Activated CD4-positive, CD25-positive, alpha-beta regulatory T cell treated with anti-CD3 and anti-CD28 coated beads, Interleukin-2, amount 50 U/mL, for 24 hours (primary cell): ENCODE data around the gene KCNJ12.
"Not testable (repeated sequence)": the region's sequence is repeated elsewhere in the genome, so short reads cannot be mapped to it uniquely, and the experiment has no call there.

Experiments used
- ATAC-seq, 2 donors: fragments of 150-1000 bp; cut with Tn5 transposase; one replicate each; pipeline ENCODE4 v1.10.0; 2021; ENCODE audit warnings: mild to moderate bottlenecking in 1 of 2, moderate library complexity in 1 of 2

Gene KCNJ12

GRCh38 chr17:21349358-21350050, 26.7 kb upstream of the KCNJ12 start:
- not testable (repeated sequence) for ATAC-seq

- not testable (repeated sequence) for ATAC-seq
Observed at GRCh38 chr17:21350495-21350894, 25.7 kb upstream of the KCNJ12 start.

GRCh38 chr17:21351366-21352065, 24.6 kb upstream of the KCNJ12 start:
- no peak for ATAC-seq

GRCh38 chr17:21352221-21352980, 23.8 kb upstream of the KCNJ12 start:
- ATAC-seq, result no peak

- no peak for ATAC-seq
Observed at GRCh38 chr17:21352981-21353265, 23.2 kb upstream of the KCNJ12 start.

GRCh38 chr17:21353326-21354010, 22.7 kb upstream of the KCNJ12 start:
- no peak for ATAC-seq

GRCh38 chr17:21354796-21355385, 21.3 kb upstream of the KCNJ12 start:
- no peak for ATAC-seq

GRCh38 chr17:21355586-21355985, 20.6 kb upstream of the KCNJ12 start:
- no peak for ATAC-seq

GRCh38 chr17:21356537-21357127, 19.5 kb upstream of the KCNJ12 start:
- ATAC-seq, result no peak

GRCh38 chr17:21357281-21357680, 18.9 kb upstream of the KCNJ12 start:
- no peak for ATAC-seq

- ATAC-seq, result no peak
Observed at GRCh38 chr17:21357696-21358656, 18.2 kb upstream of the KCNJ12 start.

- no peak for ATAC-seq
Observed at GRCh38 chr17:21358682-21359482, 17.3 kb upstream of the KCNJ12 start.

GRCh38 chr17:21359483-21359840, 16.7 kb upstream of the KCNJ12 start:
- no peak for ATAC-seq

GRCh38 chr17:21360048-21360447, 16.1 kb upstream of the KCNJ12 start:
- no peak for ATAC-seq

- ATAC-seq, result no peak
Observed at GRCh38 chr17:21361020-21361809, 14.9 kb upstream of the KCNJ12 start.

GRCh38 chr17:21362331-21362931, 13.7 kb upstream of the KCNJ12 start:
- no peak for ATAC-seq

- no peak for ATAC-seq
Observed at GRCh38 chr17:21363776-21364642, 12.1 kb upstream of the KCNJ12 start.

- no peak for ATAC-seq
Observed at GRCh38 chr17:21365016-21365415, 11.1 kb upstream of the KCNJ12 start.
